Left lobe of liver (tissue), 2 donors: ENCODE measurements around the gene KCNJ9. TPM values are rescaled to one million over a fixed set of nuclear protein-coding genes. Genes with fewer than 3 reads are reported as not detected.
"Not testable (repeated sequence)": the region's sequence is repeated elsewhere in the genome, so short reads cannot be mapped to it uniquely, and the experiment has no call there.

ENCODE experiments used
- ATAC-seq: fragments of 200-7000 bp; cut with Tn5 transposase; one replicate; pipeline ENCODE4 v1.9.1; 2020; ENCODE audit warnings: mild to moderate bottlenecking, moderate library complexity
- DNase-seq: peaks from one replicate; pipeline ENCODE4 v3.0.0-alpha.2; 2020; ENCODE audit warnings: low spot score
- total RNA-seq: library from RNA; stranded (reverse); gene quantifications from one replicate; pipeline ENCODE4 v1.2.1, GENCODE V29; 2021
- donor health status: DM: no; HTN: no; CAD: no; lungs with moderate emphysema.
- donor health status: DM: no; HTN: yes; CAD: no.

KCNJ9 gene
- not detected for total RNA-seq

DNA sequence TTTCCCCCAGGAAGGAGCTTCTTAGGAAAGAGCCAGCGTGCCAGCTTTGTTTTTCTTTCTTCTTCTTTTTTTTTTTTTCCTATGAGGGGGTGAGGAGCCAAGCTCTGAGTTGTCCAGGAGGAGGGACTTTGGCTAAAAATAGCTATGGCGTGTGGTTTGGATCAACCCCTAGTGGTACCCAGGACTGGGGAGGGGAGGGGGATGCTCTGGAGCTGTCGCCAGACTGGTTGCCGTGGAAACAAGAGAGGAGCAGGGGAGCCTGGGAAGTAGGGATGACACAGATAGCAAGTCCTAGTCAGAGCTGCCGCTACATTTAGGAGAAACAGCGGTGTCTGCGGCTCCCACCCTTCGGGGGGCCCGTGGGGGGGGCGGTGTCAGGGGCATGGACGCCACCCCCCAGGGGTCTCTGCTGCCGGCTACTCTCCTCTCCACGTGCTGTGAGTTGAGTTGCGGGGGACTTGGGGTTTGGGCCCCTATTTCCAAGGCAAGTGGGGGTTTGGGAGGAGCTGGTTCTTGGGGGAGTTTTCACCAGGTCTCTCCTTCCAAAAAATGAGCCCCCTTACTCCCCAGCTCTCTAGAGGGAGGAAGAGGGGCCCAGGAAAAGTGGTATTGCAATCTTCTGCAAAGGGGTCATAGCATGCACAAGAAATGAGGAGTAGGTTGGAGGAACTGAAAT lies at the start of gene KCNJ9:
Gene KCNJ9, plus strand, starts transcription at position 278 of the 676 bp plus-strand sequence. CDS start 2,493 bp downstream, outside the sequence.
- no peak for ATAC-seq

DNA sequence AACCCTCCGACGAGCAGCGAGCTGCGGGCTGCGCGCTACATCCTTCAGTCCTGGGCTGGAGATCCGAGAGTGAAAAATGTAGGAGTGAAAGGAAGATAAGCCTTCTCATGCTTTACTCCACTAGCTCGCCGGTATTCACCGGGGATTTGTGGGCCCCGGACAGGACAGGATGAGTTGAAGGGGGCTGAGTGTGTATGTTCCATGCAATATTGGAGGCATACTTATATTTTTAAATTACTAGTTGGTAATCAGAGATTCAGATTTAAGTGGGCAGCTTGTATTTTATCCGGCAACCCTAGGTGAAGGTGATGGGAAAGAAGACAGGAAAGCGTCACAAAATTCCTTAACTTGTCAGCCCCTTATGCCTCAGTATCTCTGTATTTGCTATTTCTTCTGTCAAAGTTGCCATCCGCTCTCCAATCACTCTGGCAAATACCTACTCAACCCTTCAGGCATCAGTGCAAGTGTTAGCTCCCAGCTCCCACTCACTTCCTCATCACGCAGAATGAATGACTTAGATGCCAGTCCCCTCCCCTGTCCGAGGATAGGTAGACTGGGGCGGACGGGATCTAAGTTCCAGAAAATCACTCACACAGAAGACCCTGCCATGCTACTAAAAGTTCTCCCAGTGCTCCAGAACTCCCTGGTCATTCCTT lies 49.0 kb upstream of the KCNJ9 start:
- ATAC-seq (peak; percentile 51), DNase-seq (no peak)

More for the DNA sequence above, at the start of gene KCNJ9:
- no peak for DNase-seq

DNA sequence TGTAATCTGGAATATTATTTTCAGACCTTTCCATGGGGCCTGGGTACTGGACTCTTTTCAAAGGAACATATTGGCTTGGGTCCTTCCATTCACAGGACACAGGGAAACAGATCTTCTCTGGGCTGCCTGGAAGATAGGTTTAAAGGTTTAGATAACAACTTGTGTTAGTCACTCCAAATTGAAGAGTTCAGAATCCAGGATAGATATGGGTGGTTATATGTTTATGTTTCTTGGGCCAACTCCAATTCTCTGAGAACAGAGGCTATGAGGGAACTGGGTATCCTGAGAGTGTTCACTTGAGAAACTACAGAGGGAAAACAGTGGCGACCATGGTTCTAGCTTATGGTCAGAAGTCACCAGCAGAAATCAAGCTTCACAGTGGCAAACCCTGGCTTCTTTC lies 40.9 kb upstream of the KCNJ9 start:
- DNase-seq, result no peak
- ATAC-seq, result no peak

DNA sequence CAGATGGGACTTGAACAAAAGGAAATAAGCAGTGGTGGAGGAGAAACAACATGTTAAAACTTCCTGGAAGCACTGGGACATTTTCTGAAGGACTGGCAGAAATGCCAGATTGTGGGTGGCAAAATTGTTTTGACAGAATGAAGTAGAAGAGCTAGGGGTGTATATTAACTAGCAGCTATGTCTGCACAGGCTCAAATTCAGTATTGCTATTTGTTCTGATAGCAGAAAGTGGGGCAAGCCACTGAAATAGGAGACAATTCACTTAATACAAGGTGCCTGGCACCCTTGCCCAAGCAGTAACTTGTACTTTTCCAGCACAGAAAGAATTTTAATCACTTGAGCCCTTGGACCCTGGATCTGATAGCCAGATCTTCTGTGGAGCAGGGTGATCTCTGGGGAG lies 37.8 kb upstream of the KCNJ9 start:
- ATAC-seq (no peak), DNase-seq (no peak)

DNA sequence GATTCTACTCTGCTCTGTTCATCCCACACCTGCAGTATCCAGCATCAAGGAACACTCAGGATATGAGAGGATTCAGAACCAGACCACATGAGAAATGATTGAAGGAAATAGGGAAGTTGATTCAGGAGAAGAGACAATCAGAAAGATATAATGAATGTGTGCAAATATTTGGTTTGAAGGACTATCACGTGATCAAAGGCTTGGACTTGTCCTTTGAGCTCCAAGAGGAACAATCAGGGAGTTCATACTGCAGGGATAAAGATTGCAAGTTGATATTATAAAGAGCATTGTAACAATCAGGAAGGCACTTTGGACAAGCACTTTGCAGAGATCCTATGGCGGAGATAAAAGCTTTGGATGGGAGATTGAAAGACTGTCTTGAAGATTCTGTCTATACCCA lies 35.7 kb upstream of the KCNJ9 start:
- ATAC-seq, result peak; percentile 69
- no peak for DNase-seq

DNA sequence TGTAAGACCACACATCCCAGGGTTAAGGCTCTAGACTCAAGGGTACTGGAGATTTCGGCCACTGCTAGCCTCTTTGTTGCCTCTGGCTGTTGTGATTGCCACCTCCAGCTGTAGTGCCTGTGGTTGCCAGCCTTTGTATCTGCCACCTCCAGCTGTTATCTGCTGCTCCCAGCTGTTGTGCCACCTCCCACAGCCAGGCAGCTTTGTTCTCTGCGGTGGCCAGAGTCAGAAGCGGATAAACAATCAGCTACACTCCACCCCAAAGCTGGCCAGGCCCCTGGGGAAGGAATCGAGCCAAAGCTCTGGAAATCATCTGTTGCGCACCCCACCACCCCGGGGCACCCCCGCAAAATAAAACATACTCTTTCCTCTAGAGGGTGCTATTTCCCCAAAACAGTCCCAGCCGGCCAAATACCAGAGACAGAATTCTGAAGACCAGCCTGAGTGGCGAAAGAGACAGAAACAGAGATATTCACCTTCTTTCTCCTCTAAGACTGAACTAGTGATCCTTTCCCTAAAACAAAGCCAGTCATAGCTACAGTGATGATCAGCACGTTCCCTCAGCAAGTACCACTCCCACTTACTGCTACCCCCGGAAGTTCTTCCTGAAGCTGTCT lies 34.7 kb upstream of the KCNJ9 start:
- ATAC-seq (peak; percentile 85), DNase-seq (no peak)

DNA sequence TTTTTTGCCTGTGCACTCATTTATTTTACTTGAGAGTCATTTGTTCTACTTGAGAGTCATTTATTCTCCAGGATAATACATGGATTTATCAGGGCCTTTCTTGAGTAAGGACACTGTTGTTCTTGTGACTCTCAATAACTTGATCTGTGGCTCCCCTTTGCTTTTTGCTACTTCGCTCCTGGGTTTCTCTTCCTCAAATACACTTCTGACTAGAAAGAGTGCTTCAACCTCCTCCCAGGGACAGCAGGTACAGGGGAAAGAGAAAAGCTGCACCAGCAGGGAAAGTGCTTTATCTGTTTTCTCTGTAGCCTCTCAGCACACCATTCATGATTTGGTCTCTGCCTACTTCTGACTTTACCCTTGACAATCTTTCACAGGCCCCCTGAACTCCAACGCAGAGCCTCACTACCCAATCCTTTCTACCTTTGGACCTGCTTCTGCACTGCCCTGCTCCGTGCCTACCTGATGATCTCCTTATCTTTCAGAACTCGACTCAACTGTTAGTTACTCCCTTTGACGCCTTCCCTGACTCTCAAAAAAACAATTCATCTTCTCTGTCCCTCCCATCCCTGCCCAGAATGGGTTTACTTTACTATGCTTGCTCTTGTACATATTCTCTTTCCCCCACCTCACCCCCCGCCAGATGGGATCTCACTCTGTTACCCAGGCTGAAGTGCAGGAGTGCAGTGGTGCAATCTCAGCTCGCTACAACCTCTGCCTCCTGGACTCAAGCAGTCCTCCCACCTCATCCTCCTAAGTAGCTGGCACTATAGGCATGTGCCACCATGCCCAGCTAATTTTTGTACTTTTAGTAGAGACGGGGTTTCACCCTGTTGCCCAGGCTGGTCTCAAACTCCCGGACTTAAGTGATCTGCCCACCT lies 34.0 kb upstream of the KCNJ9 start:
- ATAC-seq, result no peak
- DNase-seq, result no peak

DNA sequence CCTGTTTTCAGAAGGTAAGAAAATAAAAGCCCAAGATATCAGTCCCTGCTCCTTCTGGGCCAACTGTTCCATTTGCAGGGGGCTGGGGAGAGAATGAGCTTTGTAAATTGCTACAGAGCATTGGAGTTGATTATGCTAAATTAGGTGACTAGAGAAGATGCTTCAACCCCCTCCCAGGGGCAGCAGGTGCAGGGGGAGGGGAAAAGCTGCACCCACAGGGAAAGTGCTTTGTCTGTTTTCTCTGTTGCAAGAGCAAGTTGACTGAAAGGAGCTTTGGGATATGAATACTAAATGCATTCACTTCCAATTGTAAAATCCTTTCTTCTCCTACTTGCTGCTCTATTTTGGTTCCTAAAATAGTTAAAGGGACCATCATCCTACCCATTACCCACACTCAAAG lies 33.0 kb upstream of the KCNJ9 start:
- ATAC-seq, result no peak
- no peak for DNase-seq

DNA sequence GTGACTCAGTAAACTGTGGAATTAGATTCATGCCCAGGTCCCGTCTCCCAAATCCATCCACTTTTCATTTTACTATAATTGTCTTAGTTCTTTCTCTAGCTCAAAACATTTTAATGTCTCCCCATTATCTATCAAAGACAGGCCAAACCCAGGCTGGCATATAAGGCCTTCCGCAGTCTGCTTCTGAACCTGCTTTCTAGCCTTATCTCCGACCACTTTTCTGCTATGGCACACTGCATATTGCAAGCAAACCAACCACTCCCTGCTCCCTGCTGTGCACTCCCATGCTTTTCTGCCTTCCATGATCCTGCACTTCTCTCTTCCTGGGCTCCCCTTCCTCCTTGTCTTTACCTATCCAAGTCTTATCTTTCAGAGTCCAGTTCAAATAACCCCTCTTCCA lies 32.2 kb upstream of the KCNJ9 start:
- no peak for ATAC-seq
- DNase-seq, result no peak

DNA sequence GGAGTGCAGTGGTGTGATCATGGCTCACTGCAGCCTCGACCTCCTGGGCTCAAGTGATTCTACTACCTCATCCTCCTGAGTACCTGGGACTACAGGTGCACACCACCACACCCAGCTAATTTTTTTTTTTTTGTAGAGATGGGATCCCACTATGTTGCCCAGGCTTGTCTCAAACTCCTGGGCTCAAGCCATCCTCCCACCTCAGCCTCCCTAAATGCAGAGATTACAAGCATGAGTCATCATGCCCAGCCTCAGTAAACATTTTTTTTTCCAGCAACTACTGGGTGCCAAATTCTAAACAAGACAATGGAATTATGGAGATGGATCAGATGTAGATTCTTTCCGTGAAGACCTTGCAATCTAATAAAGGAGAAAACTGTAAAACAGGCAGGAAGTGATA lies 31.2 kb upstream of the KCNJ9 start:
- DNase-seq, ATAC-seq: not testable (repeated sequence)

DNA sequence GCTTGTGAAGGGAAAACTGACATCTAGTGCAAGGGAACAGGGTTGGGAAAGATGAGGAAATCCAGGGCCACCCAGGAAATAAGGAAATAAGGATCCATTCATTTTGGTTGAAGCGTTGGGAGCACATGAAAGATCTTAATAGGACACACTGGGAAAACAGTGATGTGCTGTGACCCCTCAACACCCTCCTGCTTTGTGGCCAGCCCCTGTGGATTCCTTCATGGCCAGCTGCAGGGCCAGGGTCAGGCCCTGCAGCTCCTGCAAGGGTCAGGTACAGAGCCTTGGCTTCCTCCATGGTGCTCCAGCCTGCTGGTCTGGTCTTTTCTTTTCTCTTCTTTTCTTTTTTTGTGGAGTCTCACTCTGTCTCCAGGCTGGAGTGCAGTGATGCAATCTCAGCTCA lies 30.7 kb upstream of the KCNJ9 start:
- no peak for ATAC-seq

DNA sequence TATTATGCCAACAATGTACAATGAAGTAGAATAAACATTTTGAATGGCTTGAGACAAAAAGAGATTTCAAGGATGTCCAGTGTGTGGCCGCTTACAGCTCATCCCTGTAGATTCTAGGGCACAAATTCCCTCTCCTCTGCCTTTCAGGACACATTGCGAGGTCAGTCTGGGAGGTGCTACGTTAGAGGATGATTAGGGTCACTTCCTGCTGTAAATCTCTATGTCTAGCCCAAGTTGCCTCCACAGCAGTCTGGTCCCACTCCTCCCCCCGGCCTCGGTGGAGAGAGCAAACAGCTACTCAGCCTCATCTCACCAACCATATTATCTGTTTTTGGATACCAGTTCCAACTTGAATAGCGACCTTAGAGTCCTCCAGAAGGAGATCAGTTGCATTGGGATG lies 28.4 kb upstream of the KCNJ9 start:
- ATAC-seq (no peak), DNase-seq (no peak)

More for the DNA sequence above, 30.7 kb upstream of the KCNJ9 start:
- DNase-seq, result no peak

DNA sequence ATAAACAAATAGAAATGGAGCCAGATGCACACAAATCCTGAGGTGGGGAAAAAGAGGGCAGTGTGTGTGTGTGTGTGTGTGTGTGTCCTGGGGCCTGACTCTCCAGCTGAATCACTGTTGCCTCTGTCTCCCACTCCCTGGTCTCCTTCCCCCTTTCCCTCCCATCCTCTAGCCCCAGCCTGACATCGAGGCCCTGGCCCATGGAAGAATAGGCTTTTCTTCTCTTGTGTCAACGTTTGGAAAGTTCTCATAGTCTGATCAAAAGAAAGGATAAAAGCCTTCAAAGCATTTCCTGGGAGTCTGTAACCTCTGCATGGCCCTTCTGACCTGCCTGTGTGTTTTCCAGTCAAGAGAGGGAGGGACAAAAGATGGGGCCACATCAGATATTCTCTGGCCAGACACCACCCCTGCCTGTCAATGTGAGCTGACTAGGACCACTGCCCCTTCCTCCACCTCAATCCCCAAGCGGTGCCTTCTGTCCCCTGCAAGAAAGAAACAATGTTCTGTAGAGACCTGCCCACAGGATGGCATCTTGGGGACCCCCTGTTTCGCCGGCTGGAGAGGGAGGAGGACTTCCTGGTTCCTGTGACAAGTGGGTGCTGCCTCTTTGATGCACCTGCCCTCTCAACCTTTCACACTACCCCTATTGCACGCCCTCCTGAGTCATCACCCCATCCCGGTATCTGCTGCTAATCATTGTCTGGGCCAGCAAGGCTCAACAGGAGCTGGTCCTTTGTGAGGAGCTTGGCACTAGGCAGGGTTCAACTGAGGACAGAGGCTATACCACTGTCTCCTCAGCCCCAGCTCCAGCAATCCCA lies 27.6 kb upstream of the KCNJ9 start:
- ATAC-seq (no peak), DNase-seq (no peak)

DNA sequence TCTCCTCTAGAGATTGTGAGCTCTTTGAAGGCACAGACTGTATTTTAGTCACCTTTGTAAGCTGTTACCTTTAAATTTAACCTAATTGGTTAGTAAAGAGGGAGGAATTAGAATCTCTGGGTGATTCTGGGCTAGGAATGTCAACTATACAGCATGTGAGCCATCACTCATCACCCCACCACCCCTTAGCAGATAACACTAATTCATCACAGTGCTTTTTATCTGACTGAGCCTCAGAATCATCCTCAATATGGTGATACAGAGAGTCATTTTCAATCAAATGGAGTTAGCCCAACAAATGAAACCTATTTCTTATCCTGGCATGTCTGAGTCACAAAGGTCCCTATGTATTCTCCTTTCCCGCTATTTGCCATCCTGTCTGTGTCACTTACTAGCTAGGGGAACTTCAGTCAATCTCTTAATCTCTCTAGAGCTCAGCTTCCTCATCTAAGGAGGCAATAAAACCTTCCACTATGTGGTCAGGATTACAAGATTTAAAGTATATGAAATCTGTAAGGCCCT lies 24.6 kb upstream of the KCNJ9 start:
- DNase-seq, result no peak
- ATAC-seq, result no peak

DNA sequence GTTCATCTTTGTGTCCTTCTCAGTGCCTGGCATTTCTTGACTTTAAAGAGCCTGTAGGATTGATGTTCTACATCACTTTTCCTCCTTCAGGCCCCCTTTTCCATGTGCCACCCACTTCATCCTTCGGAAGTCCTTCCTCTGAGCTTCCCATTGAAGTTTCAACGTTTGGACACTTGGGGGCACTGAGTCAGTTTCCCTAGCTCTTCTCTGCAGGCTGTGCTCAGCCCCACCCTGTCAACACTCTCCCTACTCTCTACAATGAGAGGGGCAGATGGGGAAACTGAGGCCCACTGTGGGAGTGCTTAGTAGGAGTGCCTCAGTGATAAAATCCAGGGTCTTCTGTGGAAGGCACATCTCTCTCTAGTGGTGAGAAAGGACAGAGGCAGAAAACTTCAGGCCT lies 23.3 kb upstream of the KCNJ9 start:
- DNase-seq, result no peak
- peak; percentile 42 for ATAC-seq

DNA sequence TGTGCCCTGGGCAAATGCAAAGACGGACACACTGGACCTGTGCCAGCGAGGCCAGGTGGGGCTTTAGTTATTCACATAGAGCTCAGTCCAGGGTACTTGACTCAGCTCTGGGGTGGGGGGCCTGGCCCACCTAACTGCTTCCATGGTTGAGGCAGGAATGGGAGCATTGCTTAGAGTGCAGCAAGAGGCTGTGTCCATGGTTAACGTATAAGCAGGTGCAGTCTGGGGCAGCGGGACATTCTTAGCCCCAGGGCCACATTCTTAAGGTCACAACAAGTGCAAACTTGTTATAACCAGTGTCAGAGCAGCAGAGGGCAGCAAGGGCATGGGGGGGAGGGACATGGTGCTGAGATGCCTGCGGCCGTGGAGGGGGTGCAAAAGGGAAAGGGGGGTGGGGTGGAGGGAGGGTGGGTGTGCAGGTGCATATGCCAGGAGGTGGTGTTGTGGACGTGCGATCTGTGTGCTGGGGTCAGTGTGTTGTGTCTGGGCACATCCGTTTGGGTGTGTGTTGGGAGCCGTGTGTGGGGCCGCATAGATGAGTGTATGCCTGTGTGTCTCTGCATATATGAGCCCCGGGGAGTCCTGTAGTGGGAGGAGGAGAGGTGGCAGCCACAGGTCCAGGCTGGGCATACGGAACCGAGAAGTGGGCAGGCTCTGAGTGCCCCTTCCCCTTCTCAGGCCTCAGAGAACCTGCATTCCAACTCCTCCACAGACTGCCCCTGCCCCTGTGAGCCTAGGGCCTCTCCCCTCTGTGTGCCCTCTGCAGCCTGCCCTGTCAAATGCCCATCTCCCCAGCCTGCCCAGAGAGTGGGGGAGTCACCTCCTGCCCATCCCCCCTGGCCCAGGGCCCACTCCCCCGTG lies 19.7 kb upstream of the KCNJ9 start:
- ATAC-seq (no peak), DNase-seq (no peak)

DNA sequence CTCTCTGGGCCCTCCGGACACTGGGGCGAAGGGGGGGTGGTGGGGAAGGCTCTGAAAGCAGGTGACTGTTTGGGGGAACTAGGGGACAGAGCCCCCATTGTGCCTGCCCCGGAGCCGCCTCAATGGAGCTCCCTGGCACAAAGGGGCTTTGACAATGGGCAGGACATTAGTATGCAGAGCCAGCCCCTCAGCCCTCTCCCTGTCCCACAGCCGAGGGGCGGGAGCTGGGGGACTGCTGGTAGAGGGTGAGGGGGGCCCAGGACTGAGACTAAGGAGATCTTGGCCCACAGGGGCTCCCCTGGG lies 19.2 kb upstream of the KCNJ9 start:
- no peak for DNase-seq
- ATAC-seq, result no peak

DNA sequence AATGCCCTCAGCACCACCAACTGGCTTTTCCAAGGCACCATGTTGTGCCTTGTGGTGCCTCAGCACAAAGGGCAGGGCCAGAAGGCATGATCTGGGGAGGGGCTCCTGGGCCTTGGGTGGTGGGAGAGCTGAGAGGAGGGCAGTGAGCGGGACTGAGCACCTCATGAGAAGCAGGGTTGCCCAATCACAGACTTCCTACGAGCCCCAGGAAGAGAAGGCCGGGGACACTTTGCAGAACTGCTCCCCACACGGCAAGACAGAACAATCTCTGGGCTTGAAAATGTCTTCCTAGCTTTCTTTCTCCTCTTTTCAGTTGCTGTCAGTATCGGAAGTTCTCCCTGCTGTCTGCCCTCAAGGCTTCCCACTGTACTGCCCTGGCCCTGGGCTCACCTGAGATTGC lies 18.2 kb upstream of the KCNJ9 start:
- DNase-seq (no peak), ATAC-seq (no peak)

DNA sequence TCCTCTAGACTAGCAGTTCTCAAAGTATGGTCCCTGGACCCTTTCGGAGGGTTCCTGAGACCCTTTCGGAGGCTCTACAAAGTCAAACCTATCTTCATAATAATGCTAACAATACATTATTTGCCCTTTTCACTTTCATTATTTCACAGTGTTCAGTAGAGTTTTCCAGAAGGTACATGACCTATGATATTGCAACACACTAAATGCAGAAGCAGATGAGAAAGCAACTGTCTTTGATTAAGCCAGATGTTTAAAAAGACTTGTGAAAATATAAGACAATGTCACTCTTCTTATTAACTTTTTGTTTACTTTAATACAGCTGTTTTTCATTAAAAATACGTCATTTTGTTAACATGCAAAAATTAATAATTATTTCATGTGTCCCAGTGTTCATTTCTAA lies 17.2 kb upstream of the KCNJ9 start:
- ATAC-seq (peak; percentile 58), DNase-seq (no peak)

DNA sequence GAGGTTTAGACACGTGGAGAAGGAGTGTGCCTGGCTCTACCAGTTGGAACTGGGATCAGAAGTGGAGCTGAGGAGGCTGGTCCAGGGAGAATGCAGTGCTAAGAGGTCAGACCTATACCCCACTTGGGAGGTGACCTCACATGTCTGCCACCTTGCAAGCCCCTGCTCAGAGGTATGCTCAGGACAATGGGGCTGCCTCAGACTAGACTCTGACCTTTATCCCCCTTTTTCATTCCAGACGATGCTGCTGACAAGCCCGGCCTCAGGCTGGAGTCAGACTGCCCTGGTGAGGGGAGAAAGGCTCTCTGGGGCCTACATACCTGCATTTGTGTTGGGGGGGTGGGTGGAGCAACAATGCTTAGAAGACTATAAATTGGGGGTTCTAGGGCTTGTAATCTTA lies 16.6 kb upstream of the KCNJ9 start:
- ATAC-seq, result no peak

More for the DNA sequence above, 16.6 kb upstream of the KCNJ9 start:
- DNase-seq, result no peak
